ENCODE results near the gene ZNF341. TPM values are rescaled to one million over a fixed set of nuclear protein-coding genes. Genes with fewer than 3 reads are reported as not detected.
"Not testable (repeated sequence)": the region's sequence is repeated elsewhere in the genome, so short reads cannot be mapped to it uniquely, and the experiment has no call there.

Gene ZNF341
- polyA plus RNA-seq, 6 donors from 2014 or later, result 1.1 to 4.5 (median 2.4) TPM

DNA sequence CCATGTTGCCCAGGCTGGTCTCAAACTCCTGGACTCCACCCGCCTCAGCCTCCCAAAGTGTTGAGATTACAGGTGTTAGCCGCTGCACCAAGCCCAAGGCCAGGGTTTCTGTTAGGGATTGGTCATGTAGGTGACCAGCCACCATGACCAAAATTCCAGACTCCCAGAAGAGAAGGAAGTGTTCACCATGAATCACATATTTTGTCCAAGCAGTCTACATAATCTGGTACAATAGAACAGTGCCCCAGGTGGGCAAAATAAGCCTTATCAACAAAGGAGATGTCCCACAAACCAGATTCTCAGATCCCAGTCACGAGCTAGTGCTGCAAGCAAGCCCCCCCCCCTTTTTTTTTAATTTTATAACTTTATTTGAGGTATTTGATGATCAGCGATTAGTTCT is 20.0 kb downstream of the ZNF341 start:
- no peak for DNase-seq
- Mint-ChIP-seq H3K4me1 (peaks cover 4 to 19% (median 14%) of the 10 kb centered on the region in 3 donors), H3K27ac (peak overlapping the region in 1 of 6 donors; percentile 27), H3K9me3 (peaks cover 0 to 2% (median 0%) of the 10 kb centered on the region in 7 donors), H3K36me3 (peaks cover 4 to 10% of the 10 kb centered on the region in 2 donors), H3K4me3 (no peak overlapping the region), H3K27me3 (no peaks in the 10 kb centered on the region)
- ATAC-seq (ENCODE audit: low read depth in 2 of 2), result no peak

DNA sequence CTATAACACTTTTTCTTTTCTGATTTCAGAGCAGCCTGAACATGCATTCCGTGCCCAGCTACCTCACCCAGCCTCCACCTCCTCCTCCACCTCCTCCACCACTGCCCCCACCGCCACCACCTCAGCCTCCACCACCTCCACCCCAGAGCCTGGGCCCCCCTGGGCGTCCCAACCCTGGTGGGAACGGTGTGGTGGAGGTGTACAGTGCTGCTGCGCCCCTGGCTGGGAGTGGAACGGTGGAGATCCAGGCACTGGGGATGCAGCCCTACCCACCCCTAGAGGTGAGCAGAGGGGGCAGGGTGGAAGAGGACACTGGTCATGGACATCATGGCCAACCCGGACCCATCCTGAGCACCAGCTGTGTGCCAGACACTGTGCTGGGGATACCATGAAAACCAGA is 21.3 kb downstream of the ZNF341 start:
- H3K27me3 Mint-ChIP-seq, result no peaks in the 10 kb centered on the region
- H3K9me3 Mint-ChIP-seq, result peaks cover 0 to 6% (median 3%) of the 10 kb centered on the region in 7 donors
- H3K36me3 Mint-ChIP-seq, result peaks cover 14 to 17% of the 10 kb centered on the region in 2 donors
- H3K4me1 Mint-ChIP-seq, result peaks cover 4 to 21% (median 14%) of the 10 kb centered on the region in 3 donors
- no peak overlapping the region for H3K27ac Mint-ChIP-seq
- ATAC-seq (ENCODE audit: low read depth in 2 of 2) (no peak), DNase-seq (no peak)
- no peak overlapping the region for H3K4me3 Mint-ChIP-seq

DNA sequence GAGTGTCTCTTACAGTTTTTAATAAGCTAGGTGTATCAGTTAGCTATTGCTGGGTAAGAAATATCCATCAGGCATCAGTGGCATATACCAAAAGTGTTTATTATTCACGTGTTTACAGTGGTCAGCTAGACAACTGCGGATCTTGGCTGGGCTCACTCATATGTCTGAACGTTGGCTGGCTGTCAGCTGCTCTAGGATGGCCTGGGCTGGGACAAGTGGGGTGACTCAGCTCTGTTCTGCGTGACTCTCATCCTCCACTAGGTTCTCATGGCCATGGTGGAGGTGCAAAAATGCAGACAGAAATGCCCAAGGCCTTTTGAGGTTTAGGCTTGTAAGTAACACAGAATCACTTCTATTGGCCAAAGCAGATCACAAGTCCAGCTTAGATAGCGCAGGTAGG is 22.0 kb downstream of the ZNF341 start:
- Mint-ChIP-seq H3K27ac (peak overlapping the region in 1 of 6 donors; percentile 39), H3K4me1 (peaks cover 4 to 21% (median 14%) of the 10 kb centered on the region in 3 donors), H3K36me3 (peaks cover 17 to 20% of the 10 kb centered on the region in 2 donors), H3K27me3 (no peaks in the 10 kb centered on the region), H3K4me3 (no peak overlapping the region), H3K9me3 (peaks cover 0 to 6% (median 3%) of the 10 kb centered on the region in 7 donors)
- DNase-seq, result no peak
- no peak for ATAC-seq (ENCODE audit: low read depth in 2 of 2)

DNA sequence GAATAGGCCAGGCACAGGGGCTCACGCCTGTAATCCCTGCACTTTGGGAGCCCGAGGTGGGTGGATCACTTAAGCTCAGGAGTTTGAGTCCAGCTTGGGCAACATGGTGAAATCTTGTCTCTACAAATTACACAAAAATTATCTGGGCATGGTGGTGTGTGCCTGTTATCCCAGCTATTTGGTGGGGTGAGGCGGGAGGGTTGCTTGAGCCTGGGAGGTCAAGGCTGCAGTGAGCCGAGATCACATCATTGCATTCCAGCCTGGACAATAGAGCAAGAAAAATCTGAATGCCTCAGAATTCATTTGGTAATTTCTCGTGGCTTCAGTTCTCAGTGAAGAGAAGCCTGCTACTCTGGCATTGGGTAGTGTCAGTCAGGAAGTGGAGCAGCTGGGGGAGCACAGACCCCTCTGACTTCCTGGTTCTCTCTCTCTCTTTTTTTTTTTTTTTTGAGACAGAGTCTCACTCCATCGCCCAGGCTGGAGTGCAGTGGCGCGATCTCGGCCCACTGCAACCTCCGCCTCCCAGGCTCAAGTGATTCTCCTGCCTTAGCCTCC is 24.2 kb downstream of the ZNF341 start:
- peak; percentile 19 for DNase-seq
- Mint-ChIP-seq H3K36me3 (peaks cover 14 to 20% of the 10 kb centered on the region in 2 donors), H3K4me3 (peak overlapping the region in 5 of 8 donors; percentile 16 to 68 (median 55)), H3K4me1 (peaks cover 4 to 21% (median 14%) of the 10 kb centered on the region in 3 donors), H3K27ac (peak overlapping the region; percentile 61 to 92 (median 82))
- not testable (repeated sequence) for H3K27me3 Mint-ChIP-seq, H3K9me3 Mint-ChIP-seq
- ATAC-seq (ENCODE audit: low read depth in 2 of 2), result peak; percentile 98 to 99

DNA sequence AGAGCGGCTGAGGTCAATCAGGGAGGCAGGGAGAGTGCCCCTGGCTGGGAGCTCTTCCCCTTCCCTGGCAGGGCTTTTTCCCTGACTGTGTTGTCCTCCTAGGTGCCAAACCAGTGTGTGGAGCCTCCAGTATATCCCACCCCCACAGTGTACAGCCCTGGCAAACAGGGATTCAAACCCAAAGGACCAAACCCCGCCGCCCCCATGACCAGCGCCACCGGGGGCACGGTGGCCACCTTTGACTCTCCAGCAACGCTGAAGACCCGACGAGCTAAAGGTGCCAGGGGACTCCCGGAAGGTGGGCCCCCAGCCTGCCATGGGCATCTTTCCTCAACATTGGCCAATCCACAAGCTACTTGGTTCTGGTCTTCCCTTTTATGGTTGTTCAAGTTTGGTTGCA is 25.2 kb downstream of the ZNF341 start:
- peak overlapping the region in 1 of 8 donors; percentile 33 for H3K4me3 Mint-ChIP-seq
- ATAC-seq (ENCODE audit: low read depth in 2 of 2), result no peak

DNA sequence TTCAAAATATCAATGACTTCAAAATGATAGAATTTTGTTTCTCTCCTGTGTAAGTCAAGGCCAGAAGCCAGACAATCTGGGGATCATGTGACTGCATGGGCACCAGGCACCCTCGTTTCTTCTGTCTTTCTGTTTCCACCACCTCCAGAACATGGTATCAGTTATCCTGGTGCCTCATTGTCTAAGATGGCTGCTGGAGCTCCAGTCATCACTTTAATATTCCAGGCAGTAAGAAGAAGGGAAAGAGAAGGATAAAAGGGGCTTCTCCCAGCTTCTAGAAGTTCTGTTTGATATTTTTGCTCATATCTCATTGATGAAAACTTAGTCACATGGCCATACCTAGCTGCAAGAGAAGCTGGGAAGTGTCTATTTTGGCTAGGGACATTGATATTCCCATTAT is 25.7 kb downstream of the ZNF341 start:
- Mint-ChIP-seq H3K4me1 (peaks cover 4 to 21% (median 14%) of the 10 kb centered on the region in 3 donors), H3K27me3 (no peaks in the 10 kb centered on the region), H3K27ac (no peak overlapping the region), H3K36me3 (peaks cover 14 to 20% of the 10 kb centered on the region in 2 donors), H3K9me3 (peaks cover 0 to 6% (median 3%) of the 10 kb centered on the region in 7 donors), H3K4me3 (peak overlapping the region in 1 of 8 donors; percentile 33)
- no peak for ATAC-seq (ENCODE audit: low read depth in 2 of 2)
- no peak for DNase-seq

More for the DNA sequence above, 25.2 kb downstream of the ZNF341 start:
- Mint-ChIP-seq H3K36me3 (peaks cover 14 to 20% of the 10 kb centered on the region in 2 donors), H3K4me1 (peaks cover 4 to 21% (median 14%) of the 10 kb centered on the region in 3 donors), H3K27ac (no peak overlapping the region), H3K9me3 (peaks cover 0 to 6% (median 3%) of the 10 kb centered on the region in 7 donors), H3K27me3 (no peaks in the 10 kb centered on the region)
- DNase-seq, result no peak

DNA sequence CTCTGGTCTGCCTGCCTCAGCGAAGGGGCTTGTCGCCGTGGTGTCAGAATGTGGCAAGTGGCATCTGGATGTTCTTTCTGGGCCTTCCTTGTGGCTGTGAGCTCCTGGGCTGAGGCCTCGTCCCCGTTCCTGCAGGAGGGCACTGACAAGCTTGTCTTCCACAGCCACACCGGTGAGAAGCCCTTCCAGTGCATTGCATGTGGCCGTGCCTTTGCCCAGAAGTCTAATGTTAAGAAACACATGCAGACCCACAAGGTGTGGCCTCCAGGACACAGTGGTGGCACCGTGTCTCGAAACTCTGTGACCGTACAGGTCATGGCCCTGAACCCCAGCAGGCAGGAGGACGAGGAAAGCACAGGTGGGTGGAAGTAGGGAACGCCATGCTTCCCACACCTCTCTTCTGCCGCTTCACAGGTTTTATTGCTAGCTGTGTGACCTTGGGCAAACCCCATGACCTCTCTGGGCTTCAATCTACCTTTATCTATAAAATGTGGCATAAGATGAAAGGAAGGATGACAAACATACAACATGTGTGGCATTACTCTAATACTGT is 30.0 kb downstream of the ZNF341 start:
- peaks cover 0 to 3% (median under 1%) of the 10 kb centered on the region in 3 donors for H3K4me1 Mint-ChIP-seq
- no peak overlapping the region for H3K4me3 Mint-ChIP-seq
- ATAC-seq (ENCODE audit: low read depth in 2 of 2) (no peak), DNase-seq (no peak)
- H3K27ac Mint-ChIP-seq, result no peak overlapping the region
- H3K36me3 Mint-ChIP-seq, result peaks cover 14 to 16% of the 10 kb centered on the region in 2 donors
- H3K27me3 Mint-ChIP-seq, result no peaks in the 10 kb centered on the region
- peaks cover 0 to 6% (median 3%) of the 10 kb centered on the region in 7 donors for H3K9me3 Mint-ChIP-seq

DNA sequence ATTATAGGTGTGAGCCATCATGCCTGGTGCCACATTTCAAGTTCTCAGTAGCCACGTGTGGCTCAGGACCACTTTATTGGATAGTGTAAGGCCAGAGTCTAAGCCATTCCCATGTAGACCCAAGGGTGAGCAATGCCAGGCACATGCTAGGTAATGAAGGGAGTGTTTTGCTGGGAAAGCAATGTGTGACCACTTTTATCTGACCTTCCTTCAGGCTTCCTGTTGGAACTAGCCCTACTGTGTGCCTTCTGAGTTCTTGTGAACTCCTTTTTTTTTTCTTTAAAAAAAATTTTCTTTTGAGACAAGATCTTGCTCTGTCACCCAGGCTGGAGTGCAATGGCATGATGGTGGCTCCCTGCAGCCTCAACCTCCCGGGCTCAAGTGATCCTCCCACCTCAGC is 33.3 kb downstream of the ZNF341 start:
- DNase-seq, result no peak
- H3K4me3 Mint-ChIP-seq, result no peak overlapping the region
- H3K4me1 Mint-ChIP-seq, result no peaks in the 10 kb centered on the region
- H3K27ac Mint-ChIP-seq, result no peak overlapping the region
- H3K36me3 Mint-ChIP-seq, result no peaks in the 10 kb centered on the region
- H3K27me3 Mint-ChIP-seq, result no peaks in the 10 kb centered on the region
- no peaks in the 10 kb centered on the region for H3K9me3 Mint-ChIP-seq
- ATAC-seq (ENCODE audit: low read depth in 2 of 2), result no peak

DNA sequence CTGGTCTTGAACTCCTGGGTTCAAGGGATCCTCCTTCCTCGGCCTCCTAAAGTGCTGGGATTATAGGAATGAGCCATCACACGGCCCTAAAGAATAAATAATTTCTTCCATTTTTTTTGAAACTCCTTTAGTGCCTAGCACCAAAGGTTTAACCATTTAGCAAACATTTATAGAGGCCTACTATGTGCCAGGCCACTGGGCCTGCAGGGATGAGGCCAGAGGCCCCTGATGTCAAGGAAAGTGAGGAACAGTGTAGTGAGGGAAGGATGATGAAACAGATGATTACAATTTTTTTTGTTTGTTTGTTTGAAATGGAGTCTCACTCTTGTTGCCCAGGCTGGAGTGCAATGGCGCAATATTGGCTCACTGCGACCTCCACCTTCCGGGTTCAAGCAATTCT is 33.8 kb downstream of the ZNF341 start:
- H3K9me3 Mint-ChIP-seq, result no peaks in the 10 kb centered on the region
- peak overlapping the region in 1 of 6 donors; percentile 32 for H3K27ac Mint-ChIP-seq
- H3K27me3 Mint-ChIP-seq, result no peaks in the 10 kb centered on the region
- H3K4me1 Mint-ChIP-seq, result no peaks in the 10 kb centered on the region
- ATAC-seq (ENCODE audit: low read depth in 2 of 2), result no peak
- H3K36me3 Mint-ChIP-seq, result no peaks in the 10 kb centered on the region
- no peak overlapping the region for H3K4me3 Mint-ChIP-seq
- no peak for DNase-seq

DNA sequence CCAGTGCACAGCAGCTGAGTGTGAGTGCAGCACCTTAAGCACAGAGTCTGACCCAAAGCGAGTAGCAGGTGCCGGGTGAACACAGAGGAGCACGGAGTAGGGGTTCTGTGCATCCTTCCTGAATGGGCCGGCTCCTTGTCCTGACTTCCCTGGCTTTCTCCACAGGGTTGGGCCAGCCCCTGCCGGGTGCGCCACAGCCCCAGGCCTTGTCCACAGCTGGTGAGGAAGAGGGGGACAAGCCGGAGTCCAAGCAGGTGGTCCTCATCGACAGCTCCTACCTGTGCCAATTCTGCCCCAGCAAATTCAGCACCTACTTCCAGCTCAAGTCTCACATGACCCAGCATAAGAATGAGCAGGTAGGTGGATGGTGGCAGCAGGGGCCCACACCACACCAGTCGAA is 34.9 kb downstream of the ZNF341 start:
- no peak overlapping the region for H3K27ac Mint-ChIP-seq
- DNase-seq, result no peak
- H3K36me3 Mint-ChIP-seq, result peaks cover 0 to under 1% of the 10 kb centered on the region in 2 donors
- ATAC-seq (ENCODE audit: low read depth in 2 of 2), result no peak
- H3K4me1 Mint-ChIP-seq, result no peaks in the 10 kb centered on the region
- no peaks in the 10 kb centered on the region for H3K27me3 Mint-ChIP-seq
- H3K9me3 Mint-ChIP-seq, result no peaks in the 10 kb centered on the region
- H3K4me3 Mint-ChIP-seq, result no peak overlapping the region

DNA sequence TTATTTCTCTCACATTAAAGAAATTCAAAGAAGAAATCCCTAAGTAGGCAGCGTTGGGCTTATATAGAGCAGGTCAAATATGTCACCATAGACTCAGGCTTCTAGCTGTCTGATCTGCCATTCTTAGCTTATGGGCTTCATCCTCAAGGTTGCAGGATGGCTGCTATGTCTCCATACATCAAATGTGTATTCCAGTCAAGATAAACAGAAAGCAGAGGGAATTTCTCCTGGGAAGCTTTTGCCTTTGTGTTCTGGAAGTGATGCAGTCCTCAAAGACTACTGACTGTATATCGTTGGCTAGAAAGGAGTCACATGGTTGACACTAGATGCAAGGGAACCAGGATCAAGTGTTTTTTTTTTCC is 36.0 kb downstream of the ZNF341 start:
- H3K9me3 Mint-ChIP-seq, result no peaks in the 10 kb centered on the region
- no peak for DNase-seq
- no peaks in the 10 kb centered on the region for H3K27me3 Mint-ChIP-seq
- H3K27ac Mint-ChIP-seq, result no peak overlapping the region
- ATAC-seq (ENCODE audit: low read depth in 2 of 2), result no peak
- peaks cover 0 to 7% of the 10 kb centered on the region in 2 donors for H3K36me3 Mint-ChIP-seq
- no peak overlapping the region for H3K4me3 Mint-ChIP-seq
- H3K4me1 Mint-ChIP-seq, result peaks cover 2 to 7% (median 6%) of the 10 kb centered on the region in 3 donors

DNA sequence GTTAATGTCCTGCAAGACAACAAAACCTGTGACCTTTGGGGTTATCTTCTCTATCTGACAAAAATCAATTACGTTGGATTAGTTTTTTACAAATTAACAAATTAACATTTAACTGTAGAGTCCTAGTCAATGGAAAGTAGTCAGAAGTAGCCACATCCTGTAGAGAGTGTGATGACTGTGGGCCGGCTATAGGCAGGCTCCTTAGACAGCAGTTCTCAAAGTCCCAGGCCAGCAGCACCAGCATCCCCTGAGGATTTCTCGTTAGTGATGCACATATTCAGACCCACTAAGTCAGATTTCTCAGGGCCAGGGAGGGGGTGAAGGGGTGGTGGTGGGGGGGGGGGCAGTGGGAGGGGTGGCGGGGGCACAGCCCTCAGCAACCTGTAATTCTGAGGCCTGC is 37.2 kb downstream of the ZNF341 start:
- ATAC-seq (ENCODE audit: low read depth in 2 of 2) (no peak), DNase-seq (no peak)
- Mint-ChIP-seq H3K4me1 (peaks cover 11 to 20% (median 13%) of the 10 kb centered on the region in 3 donors), H3K27ac (peak overlapping the region in 1 of 6 donors; percentile 60), H3K4me3 (no peak overlapping the region), H3K9me3 (no peaks in the 10 kb centered on the region), H3K27me3 (no peaks in the 10 kb centered on the region), H3K36me3 (peaks cover 0 to 7% of the 10 kb centered on the region in 2 donors)

DNA sequence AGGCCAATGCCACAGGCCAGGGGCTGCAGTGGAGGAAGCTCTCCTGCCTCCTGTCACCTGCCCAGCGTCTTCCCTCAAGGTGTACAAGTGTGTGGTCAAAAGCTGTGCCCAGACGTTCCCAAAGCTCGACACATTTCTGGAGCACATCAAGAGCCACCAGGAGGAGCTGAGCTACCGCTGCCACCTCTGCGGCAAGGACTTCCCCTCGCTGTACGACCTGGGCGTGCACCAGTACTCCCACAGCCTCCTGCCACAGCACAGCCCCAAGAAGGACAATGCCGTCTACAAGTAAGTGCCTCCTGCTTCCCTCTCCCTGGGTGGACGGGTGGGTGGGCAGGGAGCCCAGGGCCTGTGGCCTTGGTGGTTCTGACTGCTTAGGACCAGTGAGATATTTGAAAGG is 38.2 kb downstream of the ZNF341 start:
- ATAC-seq (ENCODE audit: low read depth in 2 of 2) (no peak), DNase-seq (no peak)
- H3K36me3 Mint-ChIP-seq, result peaks cover 0 to 7% of the 10 kb centered on the region in 2 donors
- H3K4me1 Mint-ChIP-seq, result peaks cover 14 to 30% (median 15%) of the 10 kb centered on the region in 3 donors
- no peaks in the 10 kb centered on the region for H3K9me3 Mint-ChIP-seq
- no peak overlapping the region for H3K27ac Mint-ChIP-seq
- no peaks in the 10 kb centered on the region for H3K27me3 Mint-ChIP-seq
- peak overlapping the region in 2 of 8 donors; percentile 16 to 29 for H3K4me3 Mint-ChIP-seq

DNA sequence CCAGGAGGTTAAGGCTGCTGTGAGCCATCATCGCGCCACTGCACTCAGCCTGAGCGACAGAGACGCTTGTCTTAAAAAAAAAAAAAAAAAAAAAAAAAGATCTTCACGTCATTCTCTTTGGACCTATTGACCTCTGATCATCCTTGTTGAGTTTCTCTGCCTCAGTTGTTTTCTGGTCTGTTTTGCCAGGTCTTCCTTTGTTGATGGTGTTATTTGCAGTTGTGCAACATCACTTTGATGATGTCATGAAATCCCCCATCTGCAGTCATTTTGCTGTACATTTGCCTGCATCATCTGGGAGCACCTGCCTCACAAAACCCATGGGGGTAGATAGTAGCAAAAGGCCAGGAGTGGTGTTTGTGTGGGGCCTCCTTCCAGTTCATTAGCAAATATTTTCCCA is 40.1 kb downstream of the ZNF341 start:
- Mint-ChIP-seq H3K27me3 (no peaks in the 10 kb centered on the region), H3K4me3 (no peak overlapping the region)
- no peak for ATAC-seq (ENCODE audit: low read depth in 2 of 2)

More for the DNA sequence above, 40.1 kb downstream of the ZNF341 start:
- no peak for DNase-seq
- Mint-ChIP-seq H3K27ac (peak overlapping the region in 1 of 6 donors; percentile 6), H3K36me3 (peaks cover 0 to 7% of the 10 kb centered on the region in 2 donors), H3K9me3 (no peaks in the 10 kb centered on the region), H3K4me1 (peaks cover 16 to 42% (median 17%) of the 10 kb centered on the region in 3 donors)
